GM18861 (cell line): ENCODE data around the gene FAM9C.
A peak's percentile ranks its signal among the peaks of the same experiment; 100 is the strongest.

Experiments
- ATAC-seq: cut with Tn5 transposase; IDR thresholded peaks from one replicate; pipeline ENCODE4 v1.9.1; 2021; ENCODE audit not compliant: unreplicated experiment

FAM9C gene

GRCh38 chrX:13008851-13009250 is 35.6 kb downstream of the FAM9C start:
- no peak for ATAC-seq

- no peak for ATAC-seq
Observed at GRCh38 chrX:13008189-13008533, 36.3 kb downstream of the FAM9C start.

- ATAC-seq: no peak
Observed at GRCh38 chrX:13007519-13008188, 36.8 kb downstream of the FAM9C start.

GRCh38 chrX:13005661-13006473 is 38.6 kb downstream of the FAM9C start:
- ATAC-seq: peak; percentile 49

DNA sequence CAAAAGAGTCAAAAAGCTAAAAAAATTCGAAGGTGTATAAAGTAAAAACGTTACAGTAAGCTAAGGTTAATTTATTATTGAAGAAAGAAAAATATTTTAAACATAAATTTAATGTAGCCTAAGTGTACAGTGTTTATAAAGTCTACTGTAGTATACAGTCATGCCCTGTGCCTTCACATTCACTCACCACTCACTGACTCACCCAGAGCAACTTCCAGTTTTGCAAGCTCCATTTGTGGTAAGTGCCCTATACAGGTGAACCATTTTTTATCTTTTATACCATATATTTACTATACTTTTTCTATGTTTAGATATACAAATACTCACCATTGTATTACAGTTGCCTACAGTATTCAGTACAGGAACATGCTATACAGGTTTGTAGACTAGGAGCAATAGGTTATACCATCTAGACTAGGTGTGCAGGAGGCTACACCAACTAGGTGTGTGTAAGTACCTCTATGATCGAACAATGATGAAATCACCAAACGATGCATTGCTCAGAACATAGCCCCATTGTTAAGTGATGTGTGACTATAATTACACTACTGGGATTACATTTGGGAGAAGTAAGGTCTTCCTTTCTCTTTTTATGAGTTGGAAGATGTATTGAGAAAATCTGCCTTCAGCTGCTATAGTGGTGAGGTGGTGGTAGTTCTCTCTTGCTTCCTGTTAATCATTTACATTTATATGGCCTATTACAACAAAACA is 42.3 kb downstream of the FAM9C start:
- ATAC-seq: no peak

- no peak for ATAC-seq
Observed at GRCh38 chrX:13001097-13001496, 43.3 kb downstream of the FAM9C start.

- ATAC-seq: peak; percentile 46
Observed at GRCh38 chrX:13000301-13000811, 44.1 kb downstream of the FAM9C start.

- ATAC-seq: peak; percentile 31
Observed at GRCh38 chrX:12999422-12999821, 45.0 kb downstream of the FAM9C start.

DNA sequence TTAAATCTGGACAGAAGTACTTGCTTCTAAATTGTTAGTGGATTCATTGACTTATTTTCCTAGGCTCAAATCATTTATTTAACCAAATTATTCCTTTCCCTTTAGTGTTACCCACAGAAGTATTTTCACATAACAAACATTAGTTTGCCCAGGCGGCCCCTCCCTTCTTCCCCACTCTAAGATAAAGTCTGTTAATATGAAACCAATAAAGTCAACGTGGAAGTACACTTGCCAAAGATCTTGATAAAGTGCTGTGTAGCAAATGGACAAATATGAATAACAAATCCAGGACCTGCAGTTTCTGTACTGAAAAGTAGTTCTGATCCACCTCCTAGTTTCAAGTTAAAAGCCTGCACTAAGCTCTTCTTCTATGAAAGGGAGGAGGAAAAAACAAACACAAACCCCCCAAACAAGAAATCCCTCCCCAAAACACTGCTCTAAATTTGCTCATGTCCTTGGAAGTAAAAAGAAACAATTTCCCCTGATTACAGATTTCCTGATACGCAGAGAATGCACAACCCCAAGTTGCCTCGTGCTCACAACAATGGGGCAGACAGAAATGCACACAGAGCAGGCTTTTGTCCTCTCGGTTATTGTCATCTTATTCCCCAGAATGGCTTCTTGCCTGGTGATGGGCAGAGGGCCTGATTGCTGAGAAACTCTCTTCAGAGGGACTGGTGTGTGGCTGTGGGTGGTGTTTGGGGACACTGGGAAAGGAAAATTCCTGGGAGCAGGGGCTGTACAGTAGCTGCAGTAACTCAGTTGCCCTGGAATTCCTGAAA is 46.3 kb downstream of the FAM9C start:
- no peak for ATAC-seq

DNA sequence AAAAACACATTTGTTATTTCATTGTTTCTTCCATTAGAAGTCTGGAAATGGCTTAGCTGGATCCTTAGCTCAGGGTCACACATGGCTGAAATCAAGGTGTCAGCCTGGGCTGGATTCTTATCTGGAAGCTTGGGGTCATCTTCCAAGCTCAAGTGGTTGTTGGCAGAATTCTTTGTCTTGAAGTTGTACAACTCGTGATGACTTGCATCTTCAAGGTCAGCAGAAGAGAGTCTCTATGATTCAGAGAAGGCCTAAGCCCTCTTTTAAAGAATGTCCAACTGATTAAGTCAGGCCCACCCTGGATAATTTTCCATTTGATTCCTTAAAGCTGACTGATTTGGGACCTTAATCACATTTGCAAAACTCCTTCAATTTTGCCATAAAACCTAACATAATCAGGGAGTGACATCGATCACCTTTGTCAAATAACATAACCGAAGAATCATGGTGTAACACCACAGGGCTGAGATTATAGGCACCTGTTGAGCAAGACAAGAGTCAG is 47.4 kb downstream of the FAM9C start:
- ATAC-seq: no peak

DNA sequence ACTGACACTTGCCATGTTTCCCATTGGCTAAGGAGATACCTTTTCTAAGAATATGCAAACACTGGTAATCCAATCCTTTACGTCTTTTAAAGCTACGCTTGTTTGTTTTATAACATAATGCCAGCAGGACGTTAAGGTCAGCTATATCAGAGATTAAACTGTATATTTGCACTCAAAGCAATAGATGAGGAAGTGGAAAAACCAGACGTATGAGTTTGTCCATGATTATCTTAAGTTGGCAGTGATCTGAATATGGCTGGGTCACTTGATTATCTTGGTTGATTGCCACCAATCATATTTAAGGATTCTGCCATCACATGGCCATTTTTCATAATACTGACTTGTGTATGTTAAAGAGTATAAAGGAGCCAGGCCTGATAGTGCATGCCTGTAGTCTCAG is 50.1 kb downstream of the FAM9C start:
- ATAC-seq: no peak

GRCh38 chrX:12993826-12994225 is 50.6 kb downstream of the FAM9C start:
- ATAC-seq: no peak

- no peak for ATAC-seq
Observed at GRCh38 chrX:12992544-12993118, 51.8 kb downstream of the FAM9C start.

- ATAC-seq: no peak
Observed at GRCh38 chrX:12991575-12991974, 52.8 kb downstream of the FAM9C start.

DNA sequence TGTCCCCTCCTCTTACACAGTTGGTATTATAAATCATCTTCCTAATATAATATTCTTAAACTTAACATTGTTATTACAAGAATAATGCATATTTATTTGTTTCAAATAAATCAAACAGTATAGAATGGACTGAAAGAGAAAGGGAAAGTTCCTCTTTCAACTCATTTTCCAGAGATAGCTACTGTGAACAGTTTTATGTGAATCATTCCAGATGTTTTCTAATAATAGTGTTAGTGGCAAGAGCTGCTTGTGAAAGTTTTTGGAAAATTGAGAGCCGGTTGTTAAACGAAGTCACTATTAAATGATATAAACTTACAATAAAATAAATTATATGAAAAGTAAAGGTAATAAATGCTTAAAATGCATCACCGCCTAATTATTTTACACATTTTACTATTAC is 55.0 kb downstream of the FAM9C start:
- ATAC-seq: no peak

DNA sequence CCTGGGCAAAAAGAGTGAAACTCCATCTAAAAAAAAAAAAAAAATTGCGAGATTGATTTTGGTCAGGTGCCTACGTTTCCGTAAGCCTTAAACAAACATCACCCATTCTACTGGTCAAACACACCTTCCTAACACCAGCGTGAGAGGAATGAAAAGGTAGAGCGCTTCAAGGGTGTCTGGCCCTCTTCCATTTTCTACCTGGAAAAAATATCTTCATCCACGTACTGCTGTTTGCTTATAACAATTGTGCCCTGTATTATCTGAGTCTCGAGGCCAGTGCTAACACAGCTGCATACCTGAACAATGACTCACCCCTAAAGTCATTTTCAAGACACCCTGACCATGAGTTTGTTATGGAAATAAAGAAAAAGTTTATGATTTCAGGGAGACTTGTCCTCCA is 55.6 kb downstream of the FAM9C start:
- no peak for ATAC-seq

- ATAC-seq: no peak
Observed at GRCh38 chrX:12987900-12988594, 56.4 kb downstream of the FAM9C start.

- ATAC-seq: no peak
Observed at GRCh38 chrX:12987340-12987739, 57.1 kb downstream of the FAM9C start.

- ATAC-seq: no peak
Observed at GRCh38 chrX:12986886-12987285, 57.5 kb downstream of the FAM9C start.
